Kidney epithelial cell (primary cell): Measurements from ENCODE around the gene ACSF3. TPM values are rescaled to one million over a fixed set of nuclear protein-coding genes. Genes with fewer than 3 reads are reported as not detected.
"Not testable (repeated sequence)": the region's sequence is repeated elsewhere in the genome, so short reads cannot be mapped to it uniquely, and the experiment has no call there.

Experiments used
- DNase-seq: peaks from one replicate; pipeline ENCODE4 v3.0.0-alpha.2; 2010; ENCODE audit warnings: low read depth
- H3K27me3 ChIP-seq: 2 replicates; pipeline ENCODE4 v1.6.0; 2011; ENCODE audit warnings: low read length; ENCODE audit not compliant: control insufficient read depth, insufficient read depth
- H3K36me3 ChIP-seq: 2 replicates; pipeline ENCODE4 v1.5.1; 2011; ENCODE audit warnings: low read length; ENCODE audit not compliant: control insufficient read depth, insufficient read depth
- H3K4me3 ChIP-seq: 2 replicates; pipeline ENCODE4 v1.5.1; 2011; ENCODE audit warnings: low read depth, mild to moderate bottlenecking, control low read depth, low read length
- total RNA-seq: library from RNA; depleted of rRNA; stranded (reverse); fragments of >200 nt; gene quantifications from 2 replicates; pipeline ENCODE4 v1.2.3, GENCODE V29; 2015
- TF ChIP-seq, protein P1 (sequence below): IDR thresholded peaks from 2 replicates; pipeline ENCODE4 v1.5.1; 2011; ENCODE audit warnings: mild to moderate bottlenecking, moderate library complexity, low read length, control low read depth, inconsistent platforms; ENCODE audit not compliant: insufficient read depth, poor library complexity, severe bottlenecking

The ACSF3 gene
- total RNA-seq, 1 donor from 2014 or later: 36.9 TPM

DNA sequence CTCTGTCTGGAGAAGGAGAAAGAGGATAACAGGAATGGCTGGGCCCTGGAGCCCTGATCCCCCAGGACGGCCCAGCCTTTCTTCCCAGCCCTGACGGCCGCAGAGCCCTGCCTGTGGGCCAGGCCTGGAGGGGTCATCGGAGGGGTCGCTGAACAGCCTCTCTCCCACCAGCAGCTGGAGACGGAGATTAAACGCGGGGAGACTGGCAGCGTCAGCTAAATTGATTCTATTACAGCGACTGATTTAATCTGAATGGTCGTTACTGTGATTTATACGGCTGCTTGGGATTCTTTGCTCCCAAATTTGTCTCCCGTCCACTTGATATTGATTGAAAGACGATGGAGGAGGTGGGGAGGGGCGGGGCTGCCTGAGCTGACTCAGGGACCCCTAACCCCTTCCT, 70.8 kb downstream of the ACSF3 start:
- DNase-seq: no peak
- H3K4me3 ChIP-seq: no peak overlapping the region
- TF ChIP-seq, protein P1, sequence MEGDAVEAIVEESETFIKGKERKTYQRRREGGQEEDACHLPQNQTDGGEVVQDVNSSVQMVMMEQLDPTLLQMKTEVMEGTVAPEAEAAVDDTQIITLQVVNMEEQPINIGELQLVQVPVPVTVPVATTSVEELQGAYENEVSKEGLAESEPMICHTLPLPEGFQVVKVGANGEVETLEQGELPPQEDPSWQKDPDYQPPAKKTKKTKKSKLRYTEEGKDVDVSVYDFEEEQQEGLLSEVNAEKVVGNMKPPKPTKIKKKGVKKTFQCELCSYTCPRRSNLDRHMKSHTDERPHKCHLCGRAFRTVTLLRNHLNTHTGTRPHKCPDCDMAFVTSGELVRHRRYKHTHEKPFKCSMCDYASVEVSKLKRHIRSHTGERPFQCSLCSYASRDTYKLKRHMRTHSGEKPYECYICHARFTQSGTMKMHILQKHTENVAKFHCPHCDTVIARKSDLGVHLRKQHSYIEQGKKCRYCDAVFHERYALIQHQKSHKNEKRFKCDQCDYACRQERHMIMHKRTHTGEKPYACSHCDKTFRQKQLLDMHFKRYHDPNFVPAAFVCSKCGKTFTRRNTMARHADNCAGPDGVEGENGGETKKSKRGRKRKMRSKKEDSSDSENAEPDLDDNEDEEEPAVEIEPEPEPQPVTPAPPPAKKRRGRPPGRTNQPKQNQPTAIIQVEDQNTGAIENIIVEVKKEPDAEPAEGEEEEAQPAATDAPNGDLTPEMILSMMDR: no peak
- no peaks in the 10 kb centered on the region for H3K36me3 ChIP-seq
- H3K27me3 ChIP-seq: peaks cover 39% of the 10 kb centered on the region

DNA sequence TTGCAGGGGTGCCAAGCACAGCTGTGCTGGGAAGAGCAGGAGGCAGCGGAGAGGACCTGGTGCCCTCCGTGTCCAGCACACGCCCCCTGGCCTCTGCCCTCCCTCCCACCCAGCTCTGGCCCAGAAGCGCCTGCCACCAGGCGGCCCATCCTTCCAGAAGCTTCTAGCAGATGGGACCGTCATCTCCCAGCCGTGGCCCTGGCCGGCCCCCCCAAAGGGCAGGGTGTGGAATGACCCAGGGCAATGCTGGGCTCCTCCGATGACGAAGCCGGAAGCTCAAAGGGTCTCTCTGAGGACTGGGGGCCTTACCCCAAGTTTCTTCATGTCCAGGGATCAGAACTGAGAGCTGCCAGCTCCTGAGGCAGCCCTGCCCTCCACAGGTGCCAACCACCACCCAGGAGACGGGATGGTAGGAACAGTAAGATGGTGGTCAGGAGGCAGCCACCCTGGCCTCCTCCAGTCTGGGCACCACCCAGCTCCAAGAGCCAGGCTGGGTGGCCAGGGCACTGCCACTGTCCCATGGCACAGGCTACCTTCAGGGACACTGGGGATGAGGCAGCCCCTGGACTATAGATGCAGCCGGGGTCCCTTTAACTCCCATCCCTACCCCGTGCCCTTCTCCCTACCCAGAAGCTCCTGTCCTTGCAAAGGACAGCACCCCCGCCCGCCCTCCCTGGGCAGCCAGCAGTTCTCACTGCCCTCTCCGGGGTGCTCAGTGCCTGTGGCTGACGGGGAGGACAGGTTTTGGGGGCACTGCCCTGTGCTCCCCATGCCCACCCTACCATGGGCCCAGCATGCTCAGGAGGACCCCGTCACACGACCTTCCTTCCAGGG, 71.4 kb downstream of the ACSF3 start:
- Histone ChIP-seq H3K36me3 (no peaks in the 10 kb centered on the region), H3K4me3 (no peak overlapping the region), H3K27me3 (peaks cover 46% of the 10 kb centered on the region)
- TF ChIP-seq, protein P1: no peak
- no peak for DNase-seq

DNA sequence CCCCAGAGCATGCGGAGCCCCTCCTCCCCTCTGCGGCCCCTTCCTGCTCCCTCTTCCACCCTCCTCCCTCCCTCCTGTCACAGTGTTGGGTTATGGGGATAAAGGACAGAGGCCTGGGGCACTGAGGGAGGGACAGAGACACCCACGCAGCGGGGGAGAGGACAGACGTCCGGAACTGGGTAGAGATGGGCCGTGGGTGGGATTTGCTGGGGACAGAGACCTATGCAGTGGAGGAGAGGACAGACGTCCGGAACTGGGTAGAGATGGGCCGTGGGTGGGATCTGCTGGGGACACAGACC, 72.0 kb downstream of the ACSF3 start:
- not testable (repeated sequence) for H3K4me3 ChIP-seq, DNase-seq, H3K36me3 ChIP-seq
- H3K27me3 ChIP-seq: peaks cover 51% of the 10 kb centered on the region

DNA sequence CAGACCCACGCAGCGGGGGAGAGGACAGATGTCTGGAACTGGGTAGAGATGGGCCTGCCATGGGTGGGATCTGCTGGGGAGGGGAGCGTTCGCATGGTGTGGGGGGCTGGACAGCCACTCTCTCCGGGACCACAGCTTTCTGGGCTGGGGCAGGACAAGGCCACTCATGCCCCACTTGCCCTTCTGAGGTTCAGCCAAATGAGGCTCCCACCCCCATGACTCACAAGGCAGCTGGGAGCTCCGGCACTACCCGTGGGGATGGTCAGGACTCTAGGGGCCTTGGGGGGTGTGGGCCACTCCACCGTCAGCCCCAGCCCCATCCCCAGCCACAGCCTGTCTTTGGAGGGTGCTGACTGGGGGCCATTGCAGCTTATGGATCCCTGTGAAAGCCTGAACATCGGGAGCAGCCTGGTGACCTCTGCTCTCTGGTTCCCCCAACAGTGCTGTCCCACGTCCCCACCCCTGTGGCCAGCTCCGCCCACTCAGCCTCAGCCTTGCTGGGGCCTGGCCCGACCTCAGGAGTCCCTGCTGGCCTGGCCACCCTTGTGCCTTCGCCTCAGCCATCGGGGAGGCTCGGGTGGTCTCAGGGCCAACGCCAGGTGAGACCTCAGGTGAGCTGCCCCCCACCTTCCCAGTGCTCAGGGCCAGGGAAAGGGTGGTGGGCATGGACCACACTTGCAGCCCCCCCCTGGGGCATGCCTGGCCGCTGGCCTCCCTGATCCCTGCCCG, 73.2 kb downstream of the ACSF3 start:
- TF ChIP-seq, protein P1: no peak
- no peak for DNase-seq
- no peak overlapping the region for H3K4me3 ChIP-seq
- H3K36me3 ChIP-seq: no peaks in the 10 kb centered on the region
- peaks cover 62% of the 10 kb centered on the region for H3K27me3 ChIP-seq

DNA sequence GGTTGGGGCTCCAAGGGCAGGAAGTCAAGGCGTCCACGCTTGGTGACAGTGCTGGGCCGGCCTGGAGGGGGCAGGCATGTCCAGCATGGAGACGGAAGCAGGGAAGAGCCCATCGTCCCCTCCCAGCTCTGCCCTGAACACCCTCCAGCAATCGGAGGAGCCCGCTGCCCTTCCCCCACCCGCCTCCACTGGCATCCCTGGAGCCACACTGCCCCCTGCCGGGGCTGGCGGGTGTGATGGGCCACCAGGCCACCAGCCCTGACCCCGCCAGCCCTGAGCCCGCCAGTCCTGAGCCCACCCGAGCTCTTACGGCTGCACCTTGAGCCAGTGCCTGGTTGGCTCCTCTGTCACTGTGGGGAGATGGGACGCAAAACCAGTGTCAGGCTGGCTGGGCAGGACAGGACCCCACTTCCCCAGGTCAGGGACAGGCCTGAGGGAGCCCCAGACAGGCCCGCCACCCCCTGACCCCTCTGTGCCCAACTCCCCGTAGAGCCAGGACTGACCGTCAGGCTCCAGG, 73.8 kb downstream of the ACSF3 start:
- DNase-seq: no peak
- Histone ChIP-seq H3K4me3 (no peak overlapping the region), H3K27me3 (peaks cover 66% of the 10 kb centered on the region)

More for the DNA sequence above, 73.8 kb downstream of the ACSF3 start:
- TF ChIP-seq, protein P1: peak; percentile 91
- H3K36me3 ChIP-seq: no peaks in the 10 kb centered on the region
